Heart left ventricle (tissue), 16 donors: ENCODE results near the gene ZEB2. TPM values are rescaled to one million over a fixed set of nuclear protein-coding genes. Genes with fewer than 3 reads are reported as not detected.

Experiments used
- ATAC-seq, 4 donors: fragments of 200-7000 bp; cut with Tn5 transposase; one replicate each; pipeline ENCODE4 v1.9.1; 2020 to 2022; ENCODE audit warnings: moderate library complexity in 4 of 4, mild to moderate bottlenecking in 3 of 4, moderate number of reproducible peaks in 1 of 4
- DNase-seq, 5 donors: peaks; one replicate each; pipeline ENCODE4 v3.0.0-alpha.2; 2020
- H3K27ac ChIP-seq, 12 donors: fragments of 200-600 bp; sonication (generic) in 4 of 12; one replicate each; pipeline versions ENCODE4 v1.5.0 to v1.8.0; 2016 to 2022; ENCODE audit warnings: mild to moderate bottlenecking in 2 of 12
- H3K27me3 ChIP-seq, 9 donors: fragments of 200-600 bp; sonication (generic) in 2 of 9; one replicate each; pipeline versions ENCODE4 v1.5.1 to v1.8.0; 2016 to 2022; ENCODE audit warnings: mild to moderate bottlenecking in 3 of 9
- H3K36me3 ChIP-seq, 9 donors: fragments of 200-600 bp; sonication (generic) in 2 of 9; one replicate each; pipeline versions ENCODE4 v1.5.0 to v1.8.0; 2018 to 2022; ENCODE audit warnings: mild to moderate bottlenecking in 2 of 9
- H3K4me1 ChIP-seq, 12 donors: fragments of 200-600 bp; sonication (generic) in 4 of 12; one replicate each; pipeline versions ENCODE4 v1.5.0 to v1.8.0; 2016 to 2022; ENCODE audit warnings: mild to moderate bottlenecking in 3 of 12
- H3K4me3 ChIP-seq, 12 donors: fragments of 200-600 bp; sonication (generic) in 4 of 12; one replicate each; pipeline versions ENCODE4 v1.5.0 to v1.8.0; 2017 to 2022; ENCODE audit warnings: mild to moderate bottlenecking in 9 of 12, moderate library complexity in 4 of 12
- H3K9me3 ChIP-seq, 12 donors: fragments of 200-600 bp; sonication (generic) in 4 of 12; one replicate each; pipeline versions ENCODE4 v1.5.0 to v1.8.0; 2016 to 2022; ENCODE audit warnings: mild to moderate bottlenecking in 1 of 12
- POLR2A ChIP-seq, 2 donors: fragments of 450-650 bp; IDR thresholded peaks; one replicate each; pipeline ENCODE4 v1.6.1; 2017; ENCODE audit warnings: antibody characterized with exemption in 2 of 2, mild to moderate bottlenecking in 2 of 2, moderate library complexity in 2 of 2
- WGBS, 4 donors: extraction: QIAGEN DNeasy Blood & Tissue Kit in 2 of 4; methylation state at CpG; one replicate each; pipeline versions ENCODE4 v1.1.5 to v1.1.7; 2013 to 2018; 5-methylcytosine and 5-hydroxymethylcytosine counted together
- intact Hi-C, 10 donors: fragments of 100-400 bp; cut with DNase I; formaldehyde crosslinking; loops; one replicate each; pipeline versions ENCODE4 v1.11.1 to v1.14.2; 2022
- polyA plus RNA-seq, 2 donors: library from polyadenylated mRNA; stranded (reverse); fragments of 200-250 nt; gene quantifications; one replicate each; pipeline ENCODE4 v1.2.3, GENCODE V29; 2013
- total RNA-seq, 9 donors: library from RNA; depleted of rRNA in 2 of 9; stranded (reverse); fragments of >200 nt in 2 of 9; fragmentation: NEBNext Ultra II Directional in 3 of 9; extraction: Animal tissue kit (Norgen Biotek cat#: 25700) in 3 of 9; gene quantifications; one replicate each; pipeline versions ENCODE4 v1.1.0 to v1.2.4, GENCODE V29; 2016 to 2023
- TF ChIP-seq, protein P1 (sequence below), 12 donors: fragments of 200-600 bp; sonication (generic) in 4 of 12; IDR thresholded peaks; one replicate each; pipeline versions ENCODE4 v1.5.0 to v1.8.0; 2018 to 2022; ENCODE audit warnings: antibody characterized with exemption in 12 of 12, mild to moderate bottlenecking in 5 of 12
- donor health status: ischemic (EF 13 %, LVEDD 7.1; RV severe dilation, severe dysfunction).
- donor health status: healthy with polysubstance abuse.
- donor health status: DM: no; HTN: yes; CAD: no.
- donor health status: DM: no; HTN: no; CAD: no.
- donor health status: ischemic (EF 25% LVEDD 6.9; RV normal size, moderate dysfunction).
- donor health status: ischemic (EF 25% LVEDD 5.7; RV mildly dilated, moderate dysfunction).
- donor health status: healthy.
- donor health status: DM: yes; HTN: yes; CAD: no.
- donor health status: ischemic (EF 35%, LVEDD 5.7; RV mildly dilated, moderate dysfunction).
- donor health status: nonischemic (EF 11% LVEDD 7.7; RV severe dilation, severe dysfunction).
- donor health status: DM: yes; HTN: yes; CAD: no.
- donor health status: PGD.
- donor health status: ischemic (EF 29% LVEDD 5.4; RV normal size, mild dysfunction).
- donor health status: nonischemic (EF 23%, LVEDD 6.1; RV moderate dilation, normal function).

ZEB2 gene
- total and polyA plus RNA-seq, 11 donors: 23.1 to 168 (median 82.4) TPM

DNA sequence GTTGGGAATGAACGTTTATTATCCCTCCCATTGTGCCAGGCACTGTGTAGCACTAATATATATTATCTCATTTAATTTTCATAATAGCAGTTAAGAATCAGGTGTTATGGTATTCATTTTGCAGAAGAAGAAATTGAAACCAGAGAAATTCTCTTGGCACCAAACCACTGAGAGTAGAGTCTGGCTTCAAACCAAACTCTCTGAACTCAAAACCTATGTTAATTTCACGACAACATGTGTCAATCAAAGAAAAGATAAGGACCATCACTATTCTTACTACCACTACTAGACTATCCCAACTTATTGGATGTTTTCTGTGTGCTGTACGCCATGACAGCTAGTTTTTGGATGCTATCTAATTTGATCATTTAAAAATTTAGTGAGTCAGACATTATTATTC is 24.1 kb upstream of the ZEB2 start:
- H3K27ac ChIP-seq: no peak overlapping the region
- no peak overlapping the region for H3K4me3 ChIP-seq
- intact Hi-C loops: no loop called here
- H3K4me1 ChIP-seq: peaks cover 0 to 19% (median 0%) of the 10 kb centered on the region in 12 donors
- 79 to 89% (median 85%) methylated on average over 3 of the region's 3 CpGs for WGBS, 4 donors
- no peak for TF ChIP-seq POLR2A (IDR thresholded peaks at IDR 0.05)
- TF ChIP-seq, protein P1, sequence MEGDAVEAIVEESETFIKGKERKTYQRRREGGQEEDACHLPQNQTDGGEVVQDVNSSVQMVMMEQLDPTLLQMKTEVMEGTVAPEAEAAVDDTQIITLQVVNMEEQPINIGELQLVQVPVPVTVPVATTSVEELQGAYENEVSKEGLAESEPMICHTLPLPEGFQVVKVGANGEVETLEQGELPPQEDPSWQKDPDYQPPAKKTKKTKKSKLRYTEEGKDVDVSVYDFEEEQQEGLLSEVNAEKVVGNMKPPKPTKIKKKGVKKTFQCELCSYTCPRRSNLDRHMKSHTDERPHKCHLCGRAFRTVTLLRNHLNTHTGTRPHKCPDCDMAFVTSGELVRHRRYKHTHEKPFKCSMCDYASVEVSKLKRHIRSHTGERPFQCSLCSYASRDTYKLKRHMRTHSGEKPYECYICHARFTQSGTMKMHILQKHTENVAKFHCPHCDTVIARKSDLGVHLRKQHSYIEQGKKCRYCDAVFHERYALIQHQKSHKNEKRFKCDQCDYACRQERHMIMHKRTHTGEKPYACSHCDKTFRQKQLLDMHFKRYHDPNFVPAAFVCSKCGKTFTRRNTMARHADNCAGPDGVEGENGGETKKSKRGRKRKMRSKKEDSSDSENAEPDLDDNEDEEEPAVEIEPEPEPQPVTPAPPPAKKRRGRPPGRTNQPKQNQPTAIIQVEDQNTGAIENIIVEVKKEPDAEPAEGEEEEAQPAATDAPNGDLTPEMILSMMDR (IDR thresholded peaks at IDR 0.05): no peak
- H3K27me3 ChIP-seq: no peaks in the 10 kb centered on the region
- H3K36me3 ChIP-seq: no peaks in the 10 kb centered on the region
- DNase-seq (no peak), ATAC-seq (no peak)
- peaks cover 0 to 3% (median 0%) of the 10 kb centered on the region in 12 donors for H3K9me3 ChIP-seq

DNA sequence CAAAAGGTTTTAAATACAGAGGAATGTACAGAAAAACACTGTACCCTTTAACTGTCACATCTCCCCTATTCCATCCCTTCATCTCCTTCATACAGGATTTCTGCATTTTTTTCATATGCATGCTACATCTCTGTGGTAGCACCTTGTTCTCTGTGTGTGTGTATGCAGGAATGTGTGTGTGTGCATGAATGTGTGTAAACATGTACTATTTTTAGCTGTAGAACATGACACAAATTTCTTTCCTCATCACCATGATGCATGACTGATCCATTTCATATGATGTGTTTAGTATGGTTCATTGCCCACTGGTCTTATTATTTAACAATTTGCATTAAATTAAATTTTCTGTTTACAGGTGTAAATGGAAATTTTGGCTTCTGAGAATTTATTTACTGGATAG is 21.5 kb upstream of the ZEB2 start:
- no peak for DNase-seq
- TF ChIP-seq POLR2A (IDR thresholded peaks at IDR 0.05): no peak
- TF ChIP-seq, protein P1 (IDR thresholded peaks at IDR 0.05): no peak
- Histone ChIP-seq H3K4me3 (no peak overlapping the region), H3K36me3 (no peaks in the 10 kb centered on the region), H3K4me1 (no peaks in the 10 kb centered on the region), H3K27ac (no peak overlapping the region), H3K9me3 (peaks cover 0 to 3% (median 0%) of the 10 kb centered on the region in 12 donors), H3K27me3 (no peaks in the 10 kb centered on the region)
- intact Hi-C loops: no loop called here
- no peak for ATAC-seq

DNA sequence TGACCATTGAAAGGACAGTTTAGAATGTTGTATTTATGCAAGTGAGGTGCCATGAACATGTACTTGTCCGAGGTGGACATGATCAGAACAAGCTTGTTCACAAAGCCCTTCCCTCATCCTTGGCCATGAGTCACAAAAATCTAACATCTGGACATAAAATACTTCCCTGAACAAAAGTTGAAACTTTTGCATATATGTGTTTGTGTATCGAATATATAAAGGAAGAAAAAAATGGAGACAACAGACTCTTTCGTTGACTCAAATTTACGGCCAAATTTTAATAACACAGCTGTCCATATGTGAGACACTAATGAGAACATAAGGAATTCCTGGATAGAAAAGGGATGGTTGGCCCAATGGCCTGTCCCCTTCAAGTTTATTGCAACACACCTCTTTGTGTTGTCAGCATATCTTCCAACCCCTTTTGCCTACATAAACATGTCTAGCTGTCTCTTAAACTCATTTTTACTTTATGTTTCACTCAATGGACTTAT is 19.4 kb upstream of the ZEB2 start:
- Histone ChIP-seq H3K27ac (no peak overlapping the region), H3K9me3 (peaks cover 0 to 3% (median 0%) of the 10 kb centered on the region in 12 donors), H3K4me3 (no peak overlapping the region), H3K36me3 (no peaks in the 10 kb centered on the region), H3K4me1 (no peaks in the 10 kb centered on the region), H3K27me3 (no peaks in the 10 kb centered on the region)
- TF ChIP-seq, protein P1 (IDR thresholded peaks at IDR 0.05): no peak
- TF ChIP-seq POLR2A (IDR thresholded peaks at IDR 0.05): no peak
- intact Hi-C loops: no loop called here
- DNase-seq (no peak), ATAC-seq (no peak)
- WGBS, 4 donors: 90 to 94% (median 93%) methylated on average over 4 of the region's 4 CpGs

GRCh38 chr2:144535300-144535699 is 15.4 kb upstream of the ZEB2 start:
- ATAC-seq: no peak
- H3K4me1 ChIP-seq: no peaks in the 10 kb centered on the region
- no peaks in the 10 kb centered on the region for H3K9me3 ChIP-seq
- no peaks in the 10 kb centered on the region for H3K27me3 ChIP-seq
- H3K4me3 ChIP-seq: no peak overlapping the region
- H3K36me3 ChIP-seq: no peaks in the 10 kb centered on the region
- intact Hi-C loops: no loop called here
- no peak for TF ChIP-seq POLR2A (IDR thresholded peaks at IDR 0.05)
- TF ChIP-seq, protein P1 (IDR thresholded peaks at IDR 0.05): no peak
- WGBS, 4 donors: 92 to 98% (median 95%) methylated on average over 2 of the region's 2 CpGs
- no peak overlapping the region for H3K27ac ChIP-seq
- DNase-seq: no peak
